NCI-H82 treated with DMSO at 0.1 percent for 48 hours (cell line): Measurements from ENCODE around the gene CAND2.
"Not testable (repeated sequence)": the region's sequence is repeated elsewhere in the genome, so short reads cannot be mapped to it uniquely, and the experiment has no call there.

Experiments
- DNase-seq: peaks from one replicate; lab custom pipeline; 2025; ENCODE audit not compliant: unreplicated experiment; lab: John Stamatoyannopoulos, UW

CAND2 gene

GRCh38 chr3:12769761-12770160, 26.7 kb upstream of the CAND2 start:
- no peak for DNase-seq

- DNase-seq = no peak
These were observed 25.2 kb upstream of the CAND2 start for GRCh38 chr3:12771236-12771635.

- no peak for DNase-seq
These were observed 24.0 kb upstream of the CAND2 start for GRCh38 chr3:12772462-12772861.

GRCh38 chr3:12773030-12773709, 23.3 kb upstream of the CAND2 start:
- DNase-seq = no peak

GRCh38 chr3:12773710-12774086, 22.8 kb upstream of the CAND2 start:
- no peak for DNase-seq

- DNase-seq = no peak
These were observed 21.9 kb upstream of the CAND2 start for GRCh38 chr3:12774619-12775018.

GRCh38 chr3:12775226-12775625, 21.3 kb upstream of the CAND2 start:
- DNase-seq = no peak

- not testable (repeated sequence) for DNase-seq
These were observed 20.5 kb upstream of the CAND2 start for GRCh38 chr3:12775970-12776369.

- DNase-seq = no peak
These were observed 19.3 kb upstream of the CAND2 start for GRCh38 chr3:12777171-12777570.

- DNase-seq = no peak
These were observed 15.7 kb upstream of the CAND2 start for GRCh38 chr3:12780751-12781150.

GRCh38 chr3:12782172-12782815, 14.2 kb upstream of the CAND2 start:
- no peak for DNase-seq

- no peak for DNase-seq
These were observed 11.4 kb upstream of the CAND2 start for GRCh38 chr3:12785096-12785495.

GRCh38 chr3:12787346-12787745, 9.1 kb upstream of the CAND2 start:
- not testable (repeated sequence) for DNase-seq

- DNase-seq = not testable (repeated sequence)
These were observed 8.4 kb upstream of the CAND2 start for GRCh38 chr3:12787967-12788690.

GRCh38 chr3:12791430-12791829, 5.0 kb upstream of the CAND2 start:
- DNase-seq = no peak

- DNase-seq = no peak
These were observed 2.8 kb upstream of the CAND2 start for GRCh38 chr3:12793701-12794100.

GRCh38 chr3:12797124-12797891, 828 bp downstream of the CAND2 start:
- no peak for DNase-seq

- DNase-seq = no peak
These were observed 1.5 kb downstream of the CAND2 start for GRCh38 chr3:12797892-12798558.

GRCh38 chr3:12798559-12799179, 2.2 kb downstream of the CAND2 start:
- no peak for DNase-seq
